HepG2 (cell line): ENCODE data around the gene SCRG1. TPM values are rescaled to one million over a fixed set of nuclear protein-coding genes. Genes with fewer than 3 reads are reported as not detected.

Experiments used
- ATAC-seq: fragments of 200-7000 bp; cut with Tn5 transposase; 3 replicates; pipeline ENCODE4 v1.9.1; 2020; ENCODE audit warnings: mild to moderate bottlenecking, moderate library complexity
- BruUV-seq: library from RNA; stranded (reverse); fragments of 400-500 nt; replicated peaks from 2 replicates; lab custom pipeline; 2021; lab: Mats Ljungman, UMichigan
- CTCF ChIA-PET: fragments of 300-600 bp; formaldehyde crosslinking; extraction: SDS; loops from one replicate; lab custom pipeline; 2021; ENCODE audit warnings: low total read pairs, inconsistent platforms, low intra/inter-chr PET ratio; lab: Yijun Ruan, JAX
- POLR2A ChIA-PET: fragments of 350-600 bp; sonication (Branson Sonifier 250); formaldehyde crosslinking; loops from one replicate; lab custom pipeline; 2020; ENCODE audit warnings: antibody characterized with exemption, inconsistent platforms; lab: Yijun Ruan, JAX
- DNase-seq: peaks from one replicate; pipeline ENCODE4 v3.0.0-alpha.2; 2015; ENCODE audit warnings: low spot score
- FAIRE-seq: peaks from 3 replicates; lab custom pipeline; 2011; peaks lifted over from hg19 to GRCh38; lab: Jason Lieb, UNC
- H2AFZ ChIP-seq: one replicate; pipeline ENCODE4 v1.6.1; 2011; ENCODE audit warnings: low read length, inconsistent platforms
- H3K27ac ChIP-seq: fragments of 300-600 bp; 3 replicates; pipeline ENCODE4 v1.8.0; 2011; ENCODE audit warnings: mixed run types, mild to moderate bottlenecking, mixed read lengths, low read length, inconsistent platforms; ENCODE audit not compliant: insufficient read depth; ENCODE audit errors: extremely low read length
- H3K27me3 ChIP-seq, 2 experiments: fragments of 200-600 bp in 1 of 2; 2 replicates in 1 of 2; 3 replicates in 1 of 2; pipeline versions ENCODE4 v1.6.0 to v1.8.0; 2011; ENCODE audit warnings: low read length in 2 of 2, mild to moderate bottlenecking in 2 of 2, moderate library complexity in 2 of 2, inconsistent platforms in 1 of 2; ENCODE audit not compliant: insufficient read depth in 2 of 2, control insufficient read depth in 1 of 2
- H3K36me3 ChIP-seq, 2 experiments: fragments of 200-600 bp in 1 of 2; replicated peaks in 1 of 2; 2 replicates in 1 of 2; 3 replicates in 1 of 2; pipeline versions ENCODE4 v1.5.1 to v1.8.0; 2011; ENCODE audit warnings: low read length in 2 of 2, inconsistent platforms in 1 of 2; ENCODE audit not compliant: insufficient read depth in 2 of 2, control insufficient read depth in 1 of 2
- H3K4me1 ChIP-seq: 2 replicates; pipeline ENCODE4 v1.5.1; 2012; ENCODE audit warnings: low read length, inconsistent platforms; ENCODE audit not compliant: insufficient read depth
- H3K4me2 ChIP-seq: 2 replicates; pipeline ENCODE4 v1.6.0; 2011; ENCODE audit warnings: low read depth, low read length, inconsistent platforms
- H3K4me3 ChIP-seq, 3 experiments: fragments of 200-600 bp in 1 of 3; sonication (generic), shearing (Covaris generic) in 1 of 3; replicated peaks in 1 of 3; 2 replicates each; pipeline ENCODE4 v1.5.1; 2011 to 2016; ENCODE audit warnings: low read length in 3 of 3, inconsistent platforms in 2 of 3, low read depth in 2 of 3, mild to moderate bottlenecking in 2 of 3, control low read depth in 1 of 3, mixed read lengths in 1 of 3; ENCODE audit not compliant: insufficient read depth in 1 of 3
- H3K79me2 ChIP-seq: one replicate; pipeline ENCODE4 v1.6.1; 2011; ENCODE audit warnings: low read length, inconsistent platforms; ENCODE audit not compliant: insufficient read depth
- H3K9ac ChIP-seq: 2 replicates; pipeline ENCODE4 v1.6.0; 2011; ENCODE audit warnings: mild to moderate bottlenecking, low read depth, low read length, inconsistent platforms; ENCODE audit not compliant: insufficient read depth
- H3K9me3 ChIP-seq: 2 replicates; pipeline ENCODE4 v1.5.1; 2012; ENCODE audit warnings: mild to moderate bottlenecking, low read length
- H4K20me1 ChIP-seq: 2 replicates; pipeline ENCODE4 v1.6.0; 2011; ENCODE audit warnings: inconsistent platforms, mild to moderate bottlenecking, low read length, moderate library complexity; ENCODE audit not compliant: insufficient read depth
- CEBPB ChIP-seq: IDR thresholded peaks from 2 replicates; pipeline ENCODE4 v1.6.1; 2011; ENCODE audit warnings: low read depth, low read length, improper control_type of control experiment, borderline replicate concordance
- EHMT2 ChIP-seq: fragments of 200-600 bp; sonication (generic); IDR thresholded peaks from 2 replicates; pipeline ENCODE4 v1.7.0; 2017; ENCODE audit warnings: antibody characterized with exemption, low read depth, low read length, borderline replicate concordance
- MYC ChIP-seq: sonication (generic); formaldehyde crosslinking; IDR thresholded peaks from 2 replicates; pipeline ENCODE4 v1.9.0; 2021; ENCODE audit warnings: missing genetic modification reagents, borderline replicate concordance
- POLR2AphosphoS2 ChIP-seq: IDR thresholded peaks from 2 replicates; pipeline ENCODE4 v1.6.1; 2011; ENCODE audit warnings: low read depth, low read length, improper control_type of control experiment
- ZNF274 ChIP-seq: sonication (generic); formaldehyde crosslinking; IDR thresholded peaks from 2 replicates; pipeline ENCODE4 v1.5.1; 2020; ENCODE audit warnings: mild to moderate bottlenecking, missing genetic modification reagents
- WGBS: methylation state at CpG from one replicate; pipeline ENCODE4 v1.1.6; 2017; ENCODE audit warnings: low lambda C conversion rate; 5-methylcytosine and 5-hydroxymethylcytosine counted together
- in situ Hi-C: cut with HindIII; loops from 2 replicates; pipeline ENCODE4 v1.10.0; 2017; ENCODE audit warnings: low pct_unique_long_range_greater_than_20kb; ENCODE audit not compliant: extremely low pct_ligation_motif_present
- intact Hi-C: fragments of 100-400 bp; cut with micrococcal nuclease; formaldehyde crosslinking; loops from one replicate; pipeline ENCODE4 v1.10.0; 2022; ENCODE audit not compliant: unreplicated experiment
- polyA plus RNA-seq, 8 experiments: library from polyadenylated mRNA; depleted of rRNA in 3 of 8; stranded (reverse) in 7 of 8; unstranded in 1 of 8; fragments of >200 nt; fragmentation: Illumina TruSeq in 4 of 8; extraction: Trizol in 4 of 8; gene quantifications; 2 replicates each; pipeline versions ENCODE4 v1.2.1 to v1.2.3, GENCODE V29; 2011 to 2016; ENCODE audit warnings: low read depth in 4 of 8, missing spikeins in 1 of 8, mixed read lengths in 1 of 8; ENCODE audit not compliant: insufficient read depth in 1 of 8
- total RNA-seq, 5 experiments: library from RNA; depleted of rRNA; stranded (reverse); fragments of >200 nt; fragmentation: Illumina TruSeq; extraction: Trizol; gene quantifications; 2 replicates each; pipeline ENCODE4 v1.2.3, GENCODE V29; 2016; ENCODE audit warnings: low read depth in 1 of 5
- TF ChIP-seq, protein P1 (sequence below): IDR thresholded peaks from 2 replicates; pipeline ENCODE4 v1.6.1; 2016; ENCODE audit warnings: low read depth, control low read depth
- TF ChIP-seq, protein P2 (sequence below), 2 experiments: sonication (generic) in 1 of 2; formaldehyde crosslinking in 1 of 2; IDR thresholded peaks; 2 replicates each; pipeline versions ENCODE4 v1.6.1 to v1.9.0; 2014 to 2022; ENCODE audit warnings: antibody characterized with exemption in 1 of 2, borderline replicate concordance in 1 of 2, inconsistent platforms in 1 of 2, low read depth in 1 of 2, missing genetic modification reagents in 1 of 2

SCRG1 gene
- total and polyA plus RNA-seq, 2 of the 13 experiments (the other 11 are each of a cell fraction or from before 2014, with no cell fraction given), result not detected

DNA sequence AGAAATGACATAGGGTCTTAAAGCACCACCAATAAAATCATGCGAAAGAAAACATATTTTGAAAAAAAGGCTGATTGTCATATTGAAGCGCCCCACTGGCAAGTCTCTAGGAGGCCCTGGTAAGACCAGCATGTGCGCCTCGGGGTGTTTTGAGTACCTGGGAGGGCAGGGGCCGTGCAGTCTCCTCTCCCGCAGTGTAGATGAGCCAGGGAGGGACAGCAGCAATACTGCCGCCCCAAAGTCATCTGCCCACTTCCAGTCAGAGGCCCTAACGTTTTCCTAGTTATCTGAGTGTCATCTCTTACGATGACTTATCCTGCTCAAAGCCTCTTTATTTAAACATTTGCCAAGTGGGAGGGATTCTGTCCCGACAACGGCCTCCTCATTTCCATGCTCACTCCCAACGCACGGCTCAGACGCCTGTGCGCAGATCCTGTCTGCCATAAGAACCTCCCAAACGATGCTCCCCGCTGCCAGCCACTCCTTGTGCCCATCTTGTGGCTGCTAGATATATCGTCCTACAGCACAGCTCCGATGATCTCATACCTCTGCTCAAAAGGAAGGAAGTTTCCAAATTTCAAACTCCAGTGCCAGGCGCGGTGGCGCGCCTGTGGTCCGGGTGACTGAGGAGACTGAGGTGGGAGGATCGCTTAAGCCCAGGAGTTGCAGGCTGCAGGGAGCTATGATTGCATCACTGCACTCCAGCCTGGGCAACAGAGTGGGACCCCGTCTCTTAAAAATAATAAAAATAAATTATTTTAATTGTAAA is 17.2 kb upstream of the SCRG1 start:
- Histone ChIP-seq H3K36me3 (no peaks in the 10 kb centered on the region), H3K27ac (no peak overlapping the region), H3K4me2 (no peak overlapping the region; the same call in 1 of the 2 replicates), H4K20me1 (no peaks in the 10 kb centered on the region), H3K27me3 (no peaks in the 10 kb centered on the region; a peak in 1 of 5 replicates), H3K4me3 (no peak overlapping the region), H3K4me1 (no peaks in the 10 kb centered on the region), H3K9me3 (no peaks in the 10 kb centered on the region), H3K79me2 (no peaks in the 10 kb centered on the region), H3K9ac (no peak overlapping the region), H2AFZ (no peak overlapping the region)
- DNase-seq (no peak), ATAC-seq (peak; percentile 35), FAIRE-seq (no peak)
- in situ Hi-C loops (loop anchor here (5.0 to 25.0 kb wide), 3 partner anchors 94 to 404 kb away; no protein-coding TSS in a partner anchor), intact Hi-C loops (loop anchor here (2.0 to 10.0 kb wide), 2 partner anchors 43 to 391 kb away; no protein-coding TSS in a partner anchor)
- POLR2A ChIA-PET, result no interaction called here
- CTCF ChIA-PET, result interaction anchor here (1.3 to 3.4 kb wide), 2 partner anchors 97 to 127 kb away, joined by 16 to 62 read pairs; no protein-coding TSS in a partner anchor
- no TSS peak for BruUV-seq
- TF ChIP-seq CEBPB (peak; percentile 19; the same call in 1 of the 2 replicates), MYC (CRISPR knock-in tag) (no peak), POLR2AphosphoS2 (no peak), EHMT2 (no peak), ZNF274 (CRISPR knock-in tag) (no peak)
- TF ChIP-seq, protein P1, sequence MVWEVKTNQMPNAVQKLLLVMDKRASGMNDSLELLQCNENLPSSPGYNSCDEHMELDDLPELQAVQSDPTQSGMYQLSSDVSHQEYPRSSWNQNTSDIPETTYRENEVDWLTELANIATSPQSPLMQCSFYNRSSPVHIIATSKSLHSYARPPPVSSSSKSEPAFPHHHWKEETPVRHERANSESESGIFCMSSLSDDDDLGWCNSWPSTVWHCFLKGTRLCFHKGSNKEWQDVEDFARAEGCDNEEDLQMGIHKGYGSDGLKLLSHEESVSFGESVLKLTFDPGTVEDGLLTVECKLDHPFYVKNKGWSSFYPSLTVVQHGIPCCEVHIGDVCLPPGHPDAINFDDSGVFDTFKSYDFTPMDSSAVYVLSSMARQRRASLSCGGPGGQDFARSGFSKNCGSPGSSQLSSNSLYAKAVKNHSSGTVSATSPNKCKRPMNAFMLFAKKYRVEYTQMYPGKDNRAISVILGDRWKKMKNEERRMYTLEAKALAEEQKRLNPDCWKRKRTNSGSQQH (CRISPR knock-in tag), result no peak
- TF ChIP-seq, protein P2, sequence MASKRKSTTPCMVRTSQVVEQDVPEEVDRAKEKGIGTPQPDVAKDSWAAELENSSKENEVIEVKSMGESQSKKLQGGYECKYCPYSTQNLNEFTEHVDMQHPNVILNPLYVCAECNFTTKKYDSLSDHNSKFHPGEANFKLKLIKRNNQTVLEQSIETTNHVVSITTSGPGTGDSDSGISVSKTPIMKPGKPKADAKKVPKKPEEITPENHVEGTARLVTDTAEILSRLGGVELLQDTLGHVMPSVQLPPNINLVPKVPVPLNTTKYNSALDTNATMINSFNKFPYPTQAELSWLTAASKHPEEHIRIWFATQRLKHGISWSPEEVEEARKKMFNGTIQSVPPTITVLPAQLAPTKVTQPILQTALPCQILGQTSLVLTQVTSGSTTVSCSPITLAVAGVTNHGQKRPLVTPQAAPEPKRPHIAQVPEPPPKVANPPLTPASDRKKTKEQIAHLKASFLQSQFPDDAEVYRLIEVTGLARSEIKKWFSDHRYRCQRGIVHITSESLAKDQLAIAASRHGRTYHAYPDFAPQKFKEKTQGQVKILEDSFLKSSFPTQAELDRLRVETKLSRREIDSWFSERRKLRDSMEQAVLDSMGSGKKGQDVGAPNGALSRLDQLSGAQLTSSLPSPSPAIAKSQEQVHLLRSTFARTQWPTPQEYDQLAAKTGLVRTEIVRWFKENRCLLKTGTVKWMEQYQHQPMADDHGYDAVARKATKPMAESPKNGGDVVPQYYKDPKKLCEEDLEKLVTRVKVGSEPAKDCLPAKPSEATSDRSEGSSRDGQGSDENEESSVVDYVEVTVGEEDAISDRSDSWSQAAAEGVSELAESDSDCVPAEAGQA (IDR thresholded peaks at IDR 0.05; ENCODE audit: low read depth), result no peak
- TF ChIP-seq, protein P2 (CRISPR knock-in tag; IDR thresholded peaks at IDR 0.05; ENCODE audit: borderline replicate concordance), result no peak
- WGBS, result 62% methylated on average over 26 of the region's 26 CpGs
